Mononuclear cell (primary cell): ENCODE data around the gene BIRC3. TPM values are rescaled to one million over a fixed set of nuclear protein-coding genes. Genes with fewer than 3 reads are reported as not detected.

Experiments used
- H3K27me3 ChIP-seq: 2 replicates; pipeline ENCODE4 v1.6.0; 2011; ENCODE audit warnings: low read length, control low read depth; ENCODE audit not compliant: insufficient read depth
- H3K4me1 ChIP-seq: 2 replicates; pipeline ENCODE4 v1.5.1; 2011; ENCODE audit warnings: mild to moderate bottlenecking, low read length, control low read depth; ENCODE audit not compliant: insufficient read depth
- H3K4me3 ChIP-seq: 2 replicates; pipeline ENCODE4 v1.5.1; 2011; ENCODE audit warnings: mild to moderate bottlenecking, low read length, moderate library complexity
- H3K9me3 ChIP-seq: 2 replicates; pipeline ENCODE4 v1.5.1; 2011; ENCODE audit warnings: low read depth, mild to moderate bottlenecking, control low read depth, low read length
- total RNA-seq: library from RNA; depleted of rRNA; stranded (reverse); fragments of >200 nt; gene quantifications from one replicate; pipeline ENCODE4 v1.2.3, GENCODE V29; 2012

BIRC3 gene
- 228 TPM for total RNA-seq

DNA sequence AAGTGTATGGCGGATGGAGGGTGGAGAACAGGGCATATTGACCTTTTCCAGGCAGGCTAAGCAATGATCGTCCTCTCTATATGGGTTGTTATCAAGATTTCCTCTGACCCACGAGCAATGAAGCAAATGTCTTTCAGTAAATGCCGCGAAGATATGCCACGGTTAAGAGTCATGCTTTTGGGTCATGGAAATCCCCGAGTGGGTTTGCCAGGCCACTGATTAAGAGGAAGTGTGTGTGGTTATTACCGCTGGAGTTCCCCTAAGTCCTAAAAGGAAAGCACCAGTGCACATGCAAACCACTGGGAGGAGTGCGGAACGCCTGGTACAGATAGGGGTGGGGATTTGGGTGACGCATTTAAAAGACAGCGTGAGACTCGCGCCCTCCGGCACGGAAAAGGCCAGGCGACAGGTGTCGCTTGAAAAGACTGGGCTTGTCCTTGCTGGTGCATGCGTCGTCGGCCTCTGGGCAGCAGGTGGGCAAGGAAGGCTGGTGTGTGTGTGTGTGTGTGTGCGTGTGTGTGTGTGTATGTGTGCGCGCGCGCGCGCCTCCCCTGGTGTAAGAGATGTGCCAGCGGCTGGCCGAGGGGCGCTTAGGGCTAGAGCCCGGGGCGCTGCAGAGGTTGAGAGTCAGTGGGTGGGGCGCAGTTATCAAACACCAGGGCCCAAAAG lies at the start of gene BIRC3:
TSS of gene BIRC3 (plus strand) at position 386 of the 669 bp plus-strand sequence. CDS start 7,026 bp downstream, outside the sequence.
- Histone ChIP-seq H3K4me1 (peaks cover 74% of the 10 kb centered on the region), H3K4me3 (peak within 1 kb of the TSS; percentile 93), H3K9me3 (no peaks in the 10 kb centered on the region), H3K27me3 (no peaks in the 10 kb centered on the region)

DNA sequence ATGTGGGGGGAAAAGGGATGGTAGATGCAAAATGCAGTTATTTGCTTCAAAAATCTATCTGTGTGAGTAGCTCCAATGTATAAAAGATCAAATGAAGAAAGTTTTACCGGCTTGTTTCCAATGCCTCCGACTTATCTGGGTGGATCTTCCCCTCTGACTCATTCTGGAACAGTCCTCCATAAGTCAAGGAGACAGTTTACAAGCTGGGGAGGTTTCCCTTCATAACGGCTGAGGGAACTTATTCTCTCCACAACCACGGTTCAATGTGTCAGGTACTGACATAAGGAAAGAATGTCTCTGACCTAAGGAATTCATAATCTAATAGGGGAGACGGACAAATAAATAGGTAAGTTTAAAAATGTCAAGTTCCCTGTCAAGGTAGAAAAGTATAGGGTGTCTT lies 49.7 kb upstream of the BIRC3 start:
- H3K27me3 ChIP-seq, result peaks cover 40% of the 10 kb centered on the region
- no peak overlapping the region for H3K4me3 ChIP-seq
- H3K4me1 ChIP-seq, result peaks cover 12% of the 10 kb centered on the region
- no peaks in the 10 kb centered on the region for H3K9me3 ChIP-seq

DNA sequence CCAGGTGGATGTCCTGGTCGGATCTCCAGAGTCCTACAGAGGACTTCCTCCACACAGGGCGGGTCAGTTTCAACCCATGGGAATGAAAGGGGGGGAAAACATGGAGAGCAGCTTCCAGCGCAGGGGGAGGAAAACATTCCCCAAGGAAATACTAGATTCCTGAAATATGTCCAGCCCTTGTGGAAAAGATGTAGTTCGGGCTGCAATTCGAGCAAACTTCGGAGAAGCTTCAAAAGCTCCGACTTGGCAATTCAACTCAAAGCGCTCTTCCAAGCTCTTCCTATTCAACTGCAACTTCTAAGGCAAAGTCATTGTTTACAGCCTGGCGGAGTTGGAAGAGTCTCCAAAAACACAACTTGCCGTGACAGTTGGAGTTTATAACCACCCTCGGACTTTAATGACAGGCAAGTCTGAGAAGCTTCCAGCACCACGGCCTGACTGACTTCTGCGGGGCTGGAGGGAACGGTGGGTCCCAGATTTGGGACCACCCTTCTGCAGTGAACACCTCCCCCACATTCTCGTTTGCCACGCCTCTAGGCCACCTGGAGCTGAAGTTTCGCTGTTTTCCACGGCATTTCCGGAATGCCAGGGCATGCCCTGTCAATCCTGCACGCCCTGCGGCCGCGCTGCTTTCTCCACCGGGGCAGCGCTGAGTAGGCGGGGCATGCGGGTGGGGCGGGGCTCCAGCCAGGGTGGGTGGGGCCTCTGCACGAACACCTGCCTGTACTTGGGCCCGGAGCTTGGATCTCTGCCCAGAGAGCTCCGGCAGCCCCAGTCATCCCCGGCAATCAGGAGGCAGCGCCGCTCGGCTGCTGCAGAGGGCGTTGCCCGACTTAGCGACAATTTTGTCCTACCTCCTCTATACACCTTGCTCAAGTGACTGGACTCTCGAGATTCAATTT lies 49.0 kb upstream of the BIRC3 start:
- Histone ChIP-seq H3K27me3 (peaks cover 41% of the 10 kb centered on the region), H3K4me3 (no peak overlapping the region), H3K9me3 (no peaks in the 10 kb centered on the region), H3K4me1 (peaks cover 12% of the 10 kb centered on the region)

DNA sequence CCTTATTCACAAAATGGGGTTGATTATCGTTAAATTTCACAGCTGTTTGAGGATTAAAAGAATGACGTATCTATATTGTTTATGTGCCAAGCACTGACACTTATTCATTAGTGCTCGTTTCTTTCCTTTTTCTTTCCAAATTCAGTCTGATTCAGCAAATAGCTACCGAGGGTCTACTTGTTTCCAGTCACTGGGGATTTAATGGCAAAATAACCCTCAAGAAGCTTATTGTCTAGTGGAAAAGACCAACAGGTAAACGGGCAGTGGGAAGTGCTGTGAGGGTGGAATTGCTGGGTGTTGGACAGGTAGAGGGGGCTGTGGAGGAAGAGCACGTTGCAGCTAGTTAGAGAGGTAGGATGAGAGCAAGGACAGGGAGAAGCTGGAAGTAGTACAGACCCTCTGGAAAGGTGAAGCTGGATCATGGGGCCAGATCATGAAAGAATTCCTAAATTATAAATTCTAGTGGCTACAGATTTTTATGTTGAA lies 48.3 kb upstream of the BIRC3 start:
- H3K27me3 ChIP-seq, result peaks cover 41% of the 10 kb centered on the region
- H3K4me3 ChIP-seq, result no peak overlapping the region
- no peaks in the 10 kb centered on the region for H3K9me3 ChIP-seq
- H3K4me1 ChIP-seq, result peaks cover 12% of the 10 kb centered on the region

DNA sequence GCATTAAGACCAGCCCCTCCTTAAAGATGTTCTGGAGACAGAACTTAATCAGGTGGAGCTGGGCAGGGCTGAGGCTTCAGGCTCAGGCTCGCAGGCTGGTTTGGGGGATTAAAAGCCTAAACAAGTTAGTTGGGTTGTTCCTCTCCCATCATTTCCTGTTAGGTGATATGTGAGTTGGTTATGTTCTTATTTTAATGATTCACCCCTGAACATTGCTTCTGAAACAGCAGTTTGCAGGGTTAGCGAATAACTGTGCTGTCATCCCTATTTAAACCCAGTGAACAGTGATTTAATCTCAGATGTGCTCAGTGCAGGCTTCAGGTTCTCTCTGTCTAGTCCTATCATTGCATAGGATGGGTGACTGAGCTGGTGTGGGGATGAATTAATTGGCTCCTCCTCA lies 47.4 kb upstream of the BIRC3 start:
- Histone ChIP-seq H3K4me3 (no peak overlapping the region), H3K27me3 (peaks cover 41% of the 10 kb centered on the region), H3K4me1 (peaks cover 12% of the 10 kb centered on the region), H3K9me3 (no peaks in the 10 kb centered on the region)

DNA sequence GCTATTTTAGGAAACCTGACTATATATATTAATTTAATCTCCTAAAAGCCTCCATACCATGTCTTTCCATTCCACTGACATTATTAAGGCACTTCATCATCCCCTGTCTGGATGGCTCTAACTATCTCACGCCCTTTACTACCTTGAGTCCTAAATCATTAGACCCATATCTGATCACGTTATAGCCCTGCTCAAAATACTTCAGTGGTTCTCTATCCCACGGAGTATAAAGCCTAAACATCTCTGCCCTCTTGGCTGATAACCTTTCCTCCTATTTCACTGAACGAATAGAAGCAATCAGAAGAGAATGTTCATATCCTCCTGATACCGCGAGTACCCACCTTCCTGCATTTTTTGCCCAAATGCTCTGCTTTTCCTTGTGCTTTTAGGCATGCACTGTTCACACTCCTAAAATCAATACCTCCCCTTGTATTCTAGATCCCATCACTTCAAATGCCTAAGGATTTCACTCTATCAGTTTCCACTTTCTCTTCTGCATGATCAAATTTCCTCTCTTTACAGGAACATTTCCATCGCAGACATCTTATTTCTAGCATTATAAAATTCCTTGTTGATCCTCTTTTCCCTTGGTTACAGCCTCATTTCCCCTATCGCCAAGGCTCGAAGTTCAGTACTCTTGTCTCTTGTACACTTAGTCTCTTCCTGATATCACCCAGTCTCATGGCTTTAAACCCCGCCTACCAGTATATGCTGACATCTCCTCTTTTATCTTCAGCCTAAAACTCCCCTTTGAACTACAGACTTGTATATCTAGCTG lies 45.0 kb upstream of the BIRC3 start:
- Histone ChIP-seq H3K9me3 (no peaks in the 10 kb centered on the region), H3K4me3 (no peak overlapping the region), H3K4me1 (peaks cover 12% of the 10 kb centered on the region), H3K27me3 (peaks cover 41% of the 10 kb centered on the region)

DNA sequence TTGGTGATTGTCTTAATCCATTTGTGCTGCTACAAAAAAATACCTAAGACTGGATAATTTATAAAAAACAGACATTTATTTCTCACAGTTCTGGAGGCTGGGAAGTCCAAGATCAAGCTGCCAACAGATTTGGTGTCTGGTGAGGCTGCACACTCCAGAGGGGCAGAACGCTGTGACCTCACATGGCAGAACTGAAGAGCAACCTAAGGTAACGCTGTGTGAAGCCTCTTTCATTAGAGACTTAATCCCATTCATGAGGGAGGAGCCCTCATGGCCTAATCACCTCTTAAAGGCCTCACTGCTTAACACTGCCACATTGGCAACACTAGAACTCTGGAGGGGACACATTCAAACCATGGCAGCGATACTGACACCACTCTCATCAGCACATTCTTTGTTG lies 42.7 kb upstream of the BIRC3 start:
- H3K27me3 ChIP-seq, result peaks cover 24% of the 10 kb centered on the region
- H3K4me3 ChIP-seq, result no peak overlapping the region
- no peaks in the 10 kb centered on the region for H3K4me1 ChIP-seq
- H3K9me3 ChIP-seq, result no peaks in the 10 kb centered on the region

DNA sequence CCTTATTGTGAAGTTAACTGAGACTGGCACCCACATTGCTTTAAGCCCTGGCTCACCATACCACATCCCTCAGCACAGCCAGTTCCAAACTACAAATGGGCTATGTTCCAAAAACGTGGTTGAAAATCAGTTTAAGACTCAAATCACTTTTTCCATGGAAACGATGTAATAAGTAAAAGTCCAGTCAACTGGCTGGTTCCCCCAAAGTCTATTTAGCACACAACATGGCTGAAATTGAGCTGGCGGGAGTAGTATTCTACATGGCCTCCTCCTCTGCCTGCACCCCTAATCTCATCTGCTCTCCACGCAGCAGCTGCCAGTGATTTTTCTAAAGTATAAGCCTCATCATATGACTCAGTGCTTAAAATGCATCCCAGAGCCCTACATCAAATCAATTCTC lies 40.9 kb upstream of the BIRC3 start:
- H3K4me1 ChIP-seq, result no peaks in the 10 kb centered on the region

DNA sequence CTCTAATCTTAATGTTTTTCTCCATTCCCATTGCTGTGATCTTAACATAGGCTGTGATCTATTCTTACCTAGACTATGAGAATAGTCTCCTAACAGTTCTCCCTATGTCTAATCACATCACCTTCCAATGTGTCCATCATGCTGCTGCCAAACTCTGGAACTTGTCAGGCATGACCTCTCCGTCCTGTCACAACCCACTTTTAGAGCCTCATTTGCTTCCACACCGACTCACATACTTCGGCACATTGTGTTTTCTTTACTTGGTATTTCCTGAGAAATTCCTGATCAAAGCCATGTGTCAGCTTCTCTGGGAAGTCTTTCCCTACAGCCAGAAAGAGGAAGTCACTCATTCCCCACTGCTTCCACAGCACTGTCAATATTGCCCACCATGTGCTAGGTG lies 40.5 kb upstream of the BIRC3 start:
- peaks cover 9% of the 10 kb centered on the region for H3K27me3 ChIP-seq
- H3K4me3 ChIP-seq, result no peak overlapping the region
- H3K4me1 ChIP-seq, result no peaks in the 10 kb centered on the region
- no peaks in the 10 kb centered on the region for H3K9me3 ChIP-seq

More for the DNA sequence above, 40.9 kb upstream of the BIRC3 start:
- Histone ChIP-seq H3K4me3 (no peak overlapping the region), H3K27me3 (peaks cover 12% of the 10 kb centered on the region), H3K9me3 (no peaks in the 10 kb centered on the region)

DNA sequence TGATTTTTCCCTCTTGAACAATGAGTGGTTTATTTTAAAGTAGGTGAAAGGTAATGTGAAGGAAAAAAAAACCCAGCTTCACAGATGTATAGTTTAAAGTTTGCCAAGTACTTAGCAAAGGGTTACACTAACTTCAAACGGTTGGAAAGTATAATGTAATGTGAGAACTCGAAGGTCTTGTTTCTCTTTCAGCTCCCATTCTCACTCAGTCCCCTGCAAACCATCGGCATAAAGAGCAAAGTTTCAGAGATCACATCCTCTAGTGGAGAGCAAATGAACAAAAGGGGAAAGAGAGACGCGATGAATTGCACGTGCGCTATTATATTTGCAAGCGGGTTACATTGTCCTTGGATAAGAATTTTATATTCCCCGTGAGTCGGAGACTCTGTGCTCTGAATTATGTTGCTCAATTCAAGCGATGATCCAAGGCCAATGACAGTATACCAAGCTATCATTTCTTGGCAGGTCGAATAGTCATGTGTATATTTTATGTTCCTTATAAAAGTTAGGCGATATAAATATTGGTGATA lies 37.6 kb upstream of the BIRC3 start:
- Histone ChIP-seq H3K4me1 (peaks cover 10% of the 10 kb centered on the region), H3K27me3 (peaks cover 3% of the 10 kb centered on the region), H3K9me3 (no peaks in the 10 kb centered on the region), H3K4me3 (no peak overlapping the region)

DNA sequence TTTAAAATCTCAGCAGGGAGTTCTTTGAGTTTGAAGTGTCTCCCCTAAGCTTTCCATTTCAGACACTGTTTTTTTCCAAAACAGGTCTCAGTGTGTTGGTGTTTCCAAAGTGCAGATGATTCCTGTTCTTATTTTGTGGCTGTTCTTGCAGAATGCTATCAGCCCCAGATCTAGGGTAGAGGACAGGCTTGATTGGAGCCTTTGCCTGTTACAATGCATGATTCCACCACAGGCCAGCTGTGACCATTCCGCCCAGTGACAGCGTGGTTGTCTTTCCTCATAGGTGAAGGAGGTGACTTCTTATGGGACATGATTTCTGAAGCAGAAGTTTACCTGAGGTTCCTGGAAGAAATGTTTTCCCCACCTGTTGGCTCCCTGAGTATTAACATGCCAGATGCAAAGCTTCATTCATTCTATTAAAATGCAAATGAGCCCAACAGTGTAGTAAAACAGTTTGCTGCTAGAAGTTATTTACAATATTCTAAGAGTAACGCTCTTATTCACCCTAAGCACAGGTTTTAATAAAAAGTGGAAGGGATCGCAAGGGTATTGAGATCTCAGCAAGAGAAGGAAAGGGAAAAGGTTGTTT lies 36.9 kb upstream of the BIRC3 start:
- H3K4me3 ChIP-seq, result no peak overlapping the region
- peaks cover 3% of the 10 kb centered on the region for H3K27me3 ChIP-seq
- peaks cover 10% of the 10 kb centered on the region for H3K4me1 ChIP-seq
- no peaks in the 10 kb centered on the region for H3K9me3 ChIP-seq

DNA sequence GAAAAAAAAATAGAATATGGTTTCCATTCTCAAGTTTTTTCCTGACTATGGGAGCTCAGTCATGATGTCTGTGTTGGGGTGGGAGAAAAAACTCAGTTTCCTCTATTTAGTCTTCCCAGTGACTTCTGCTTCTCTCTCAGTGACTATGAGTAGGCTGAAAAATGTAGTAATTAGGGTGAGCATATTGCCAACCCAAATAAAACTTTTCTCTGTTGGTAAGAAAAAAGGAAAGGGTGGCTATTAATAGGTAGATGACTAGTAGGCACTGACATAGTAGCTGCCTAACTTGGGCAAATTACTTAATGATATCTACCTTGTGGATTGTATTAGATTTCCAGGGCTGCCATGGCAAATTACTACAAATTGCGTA lies 34.2 kb upstream of the BIRC3 start:
- H3K27me3 ChIP-seq, result peaks cover 3% of the 10 kb centered on the region
- H3K4me3 ChIP-seq, result no peak overlapping the region

DNA sequence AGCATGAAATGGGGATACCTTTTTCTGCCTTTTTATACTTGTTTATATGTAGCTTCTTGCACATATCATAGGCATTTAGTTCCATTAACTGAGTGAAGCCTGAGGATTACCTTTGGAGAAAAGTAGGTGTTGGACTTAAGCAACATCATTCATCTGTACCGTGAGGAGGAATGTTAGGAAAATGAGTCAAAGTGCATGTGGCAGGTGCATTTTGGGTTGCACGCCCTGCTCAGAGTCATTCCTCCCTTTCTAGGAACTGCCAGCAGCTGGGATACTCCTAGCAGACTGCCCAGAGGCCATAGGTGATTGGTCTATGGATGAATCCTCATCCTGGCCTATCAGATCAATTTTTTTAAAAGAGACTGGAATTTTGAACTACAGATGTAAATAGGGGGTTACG lies 33.3 kb upstream of the BIRC3 start:
- peaks cover 31% of the 10 kb centered on the region for H3K4me1 ChIP-seq
- H3K9me3 ChIP-seq, result no peaks in the 10 kb centered on the region
- H3K27me3 ChIP-seq, result peaks cover under 1% of the 10 kb centered on the region
- no peak overlapping the region for H3K4me3 ChIP-seq

More for the DNA sequence above, 34.2 kb upstream of the BIRC3 start:
- Histone ChIP-seq H3K4me1 (peaks cover 25% of the 10 kb centered on the region), H3K9me3 (no peaks in the 10 kb centered on the region)

DNA sequence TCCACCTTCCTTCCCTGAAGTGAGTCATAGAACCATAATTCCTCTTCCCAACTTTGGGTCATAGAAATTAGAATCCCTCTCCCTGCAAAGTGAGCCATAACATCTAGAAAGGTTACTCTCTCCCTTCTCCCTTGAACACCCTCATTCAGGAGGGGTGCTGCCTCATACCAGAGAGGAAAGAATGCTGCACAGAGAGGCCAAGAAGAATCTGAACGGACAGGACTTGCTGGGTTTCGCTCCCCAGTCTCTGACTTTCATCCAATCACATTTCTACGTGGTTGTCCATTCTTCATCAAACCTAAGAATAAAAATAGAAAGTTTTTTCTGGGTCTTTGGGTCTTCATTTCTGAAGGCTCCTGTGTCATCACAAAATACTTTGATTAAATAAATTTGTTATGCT lies 31.0 kb upstream of the BIRC3 start:
- Histone ChIP-seq H3K9me3 (no peaks in the 10 kb centered on the region), H3K4me1 (peaks cover 39% of the 10 kb centered on the region), H3K4me3 (no peak overlapping the region), H3K27me3 (no peaks in the 10 kb centered on the region)
